Activated CD4-positive, alpha-beta T cell treated with anti-CD3 and anti-CD28 coated beads, Interleukin-2, amount 10 ng/mL, durations not matched to agents 7 days and 5 days (primary cell): ENCODE data around the gene CCDC80. TPM values are rescaled to one million over a fixed set of nuclear protein-coding genes. Genes with fewer than 3 reads are reported as not detected.

Experiments used
- CTCF ChIA-PET: fragments of 350-600 bp; sonication (Branson Sonifier 250); formaldehyde crosslinking; loops from one replicate; lab custom pipeline; 2021; ENCODE audit warnings: antibody characterized with exemption; lab: Charles Lee
- POLR2A ChIA-PET: fragments of 350-600 bp; sonication (Branson Sonifier 250); formaldehyde crosslinking; loops from one replicate; lab custom pipeline; 2021; ENCODE audit warnings: antibody characterized with exemption; lab: Charles Lee
- DNase-seq: peaks from one replicate; pipeline ENCODE4 v3.0.0-alpha.2; 2020
- H3K27ac Mint-ChIP-seq: one replicate; pipeline ENCODE4 v1.8.0; 2021; ENCODE audit warnings: mild to moderate bottlenecking, moderate library complexity, mixed read lengths
- H3K27me3 Mint-ChIP-seq: one replicate; pipeline ENCODE4 v1.8.0; 2021; ENCODE audit warnings: mixed read lengths
- H3K36me3 Mint-ChIP-seq: one replicate; pipeline ENCODE4 v1.8.0; 2021; ENCODE audit warnings: low read depth, mixed read lengths
- H3K4me1 Mint-ChIP-seq: one replicate; pipeline ENCODE4 v1.8.0; 2021; ENCODE audit warnings: mixed read lengths
- H3K4me3 Mint-ChIP-seq: one replicate; pipeline ENCODE4 v1.8.0; 2021; ENCODE audit warnings: mild to moderate bottlenecking, moderate library complexity, mixed read lengths
- H3K9me3 Mint-ChIP-seq: one replicate; pipeline ENCODE4 v1.8.0; 2021; ENCODE audit warnings: mixed read lengths
- total RNA-seq, 2 experiments: library from RNA; stranded (reverse); gene quantifications; one replicate each; pipeline ENCODE4 v1.2.3, GENCODE V29; 2021

The CCDC80 gene
- total RNA-seq, 2 experiments from 2014 or later, result not detected

GRCh38 chr3:112598731-112599130 is 42.2 kb downstream of the CCDC80 start:
- no peak overlapping the region for H3K27ac Mint-ChIP-seq
- ChIA-PET CTCF (interaction anchor here (1.2 kb wide), 1 partner anchor 44 kb away, joined by 3 read pairs; no protein-coding TSS in a partner anchor), POLR2A (no interaction called here)
- peaks cover 14% of the 10 kb centered on the region for H3K4me1 Mint-ChIP-seq
- no peak overlapping the region for H3K4me3 Mint-ChIP-seq
- H3K36me3 Mint-ChIP-seq, result peaks cover 11% of the 10 kb centered on the region
- no peak for DNase-seq
- H3K9me3 Mint-ChIP-seq, result no peaks in the 10 kb centered on the region
- no peaks in the 10 kb centered on the region for H3K27me3 Mint-ChIP-seq

GRCh38 chr3:112597945-112598344 is 43.0 kb downstream of the CCDC80 start:
- H3K4me1 Mint-ChIP-seq, result peaks cover 12% of the 10 kb centered on the region
- no peak overlapping the region for H3K4me3 Mint-ChIP-seq
- no peaks in the 10 kb centered on the region for H3K9me3 Mint-ChIP-seq
- DNase-seq, result no peak
- H3K27me3 Mint-ChIP-seq, result no peaks in the 10 kb centered on the region
- no peak overlapping the region for H3K27ac Mint-ChIP-seq
- ChIA-PET CTCF (no interaction called here), POLR2A (no interaction called here)
- peaks cover 17% of the 10 kb centered on the region for H3K36me3 Mint-ChIP-seq

GRCh38 chr3:112594856-112595255 is 46.1 kb downstream of the CCDC80 start:
- Mint-ChIP-seq H3K4me3 (no peak overlapping the region), H3K9me3 (no peaks in the 10 kb centered on the region), H3K27ac (no peak overlapping the region), H3K27me3 (no peaks in the 10 kb centered on the region), H3K36me3 (peaks cover 31% of the 10 kb centered on the region), H3K4me1 (peaks cover 1% of the 10 kb centered on the region)
- CTCF ChIA-PET, result no interaction called here
- DNase-seq, result no peak
- POLR2A ChIA-PET, result no interaction called here

- H3K27ac Mint-ChIP-seq, result no peak overlapping the region
- H3K4me1 Mint-ChIP-seq, result peaks cover 1% of the 10 kb centered on the region
- ChIA-PET CTCF (no interaction called here), POLR2A (no interaction called here)
- DNase-seq, result no peak
- H3K9me3 Mint-ChIP-seq, result no peaks in the 10 kb centered on the region
- H3K36me3 Mint-ChIP-seq, result peaks cover 42% of the 10 kb centered on the region
- H3K4me3 Mint-ChIP-seq, result no peak overlapping the region
- H3K27me3 Mint-ChIP-seq, result no peaks in the 10 kb centered on the region
These were observed 47.7 kb downstream of the CCDC80 start for GRCh38 chr3:112593258-112593657.

- no peak for DNase-seq
- peaks cover 11% of the 10 kb centered on the region for H3K4me1 Mint-ChIP-seq
- no peaks in the 10 kb centered on the region for H3K27me3 Mint-ChIP-seq
- peaks cover 58% of the 10 kb centered on the region for H3K36me3 Mint-ChIP-seq
- POLR2A ChIA-PET, result no interaction called here
- no peak overlapping the region for H3K27ac Mint-ChIP-seq
- CTCF ChIA-PET, result interaction anchor here (0.6 to 1.4 kb wide), 2 partner anchors 9 to 55 kb away, joined by 4 read pairs; no protein-coding TSS in a partner anchor
- H3K9me3 Mint-ChIP-seq, result no peaks in the 10 kb centered on the region
- H3K4me3 Mint-ChIP-seq, result no peak overlapping the region
These were observed 53.6 kb downstream of the CCDC80 start for GRCh38 chr3:112587336-112587735.

- peaks cover 13% of the 10 kb centered on the region for H3K4me1 Mint-ChIP-seq
- H3K36me3 Mint-ChIP-seq, result peaks cover 58% of the 10 kb centered on the region
- H3K9me3 Mint-ChIP-seq, result no peaks in the 10 kb centered on the region
- DNase-seq, result no peak
- ChIA-PET POLR2A (no interaction called here), CTCF (interaction anchor here (0.8 to 1.4 kb wide), 2 partner anchors 19 to 57 kb away, joined by 3 to 4 read pairs; no protein-coding TSS in a partner anchor)
- H3K27ac Mint-ChIP-seq, result no peak overlapping the region
- H3K27me3 Mint-ChIP-seq, result no peaks in the 10 kb centered on the region
- H3K4me3 Mint-ChIP-seq, result no peak overlapping the region
These were observed 55.2 kb downstream of the CCDC80 start for GRCh38 chr3:112585782-112586181.

- CTCF ChIA-PET, result interaction anchor here (1.0 to 1.5 kb wide), 8 partner anchors 9 to 418 kb away, joined by 3 to 5 read pairs (median 4); no protein-coding TSS in a partner anchor
- no peaks in the 10 kb centered on the region for H3K9me3 Mint-ChIP-seq
- H3K36me3 Mint-ChIP-seq, result peaks cover 42% of the 10 kb centered on the region
- DNase-seq, result no peak
- POLR2A ChIA-PET, result no interaction called here
- H3K27me3 Mint-ChIP-seq, result no peaks in the 10 kb centered on the region
- H3K4me3 Mint-ChIP-seq, result no peak overlapping the region
- H3K4me1 Mint-ChIP-seq, result peaks cover 13% of the 10 kb centered on the region
- no peak overlapping the region for H3K27ac Mint-ChIP-seq
These were observed 57.8 kb downstream of the CCDC80 start for GRCh38 chr3:112583105-112583504.

GRCh38 chr3:112582244-112582874 is 58.6 kb downstream of the CCDC80 start:
- H3K36me3 Mint-ChIP-seq, result peaks cover 37% of the 10 kb centered on the region
- H3K27ac Mint-ChIP-seq, result no peak overlapping the region
- no peak overlapping the region for H3K4me3 Mint-ChIP-seq
- no peaks in the 10 kb centered on the region for H3K27me3 Mint-ChIP-seq
- ChIA-PET POLR2A (no interaction called here), CTCF (interaction anchor here (0.8 to 1.5 kb wide), 14 partner anchors 9 to 419 kb away, joined by 3 to 6 read pairs (median 4); no protein-coding TSS in a partner anchor)
- H3K4me1 Mint-ChIP-seq, result peaks cover 7% of the 10 kb centered on the region
- peak; percentile 60 for DNase-seq
- H3K9me3 Mint-ChIP-seq, result no peaks in the 10 kb centered on the region

- no peak overlapping the region for H3K27ac Mint-ChIP-seq
- no peaks in the 10 kb centered on the region for H3K9me3 Mint-ChIP-seq
- ChIA-PET CTCF (no interaction called here), POLR2A (no interaction called here)
- no peaks in the 10 kb centered on the region for H3K27me3 Mint-ChIP-seq
- no peak for DNase-seq
- no peak overlapping the region for H3K4me3 Mint-ChIP-seq
- H3K4me1 Mint-ChIP-seq, result peaks cover 5% of the 10 kb centered on the region
- H3K36me3 Mint-ChIP-seq, result peaks cover 22% of the 10 kb centered on the region
These were observed 61.2 kb downstream of the CCDC80 start for GRCh38 chr3:112579697-112580096.

- Mint-ChIP-seq H3K36me3 (peaks cover 18% of the 10 kb centered on the region), H3K27ac (no peak overlapping the region), H3K27me3 (no peaks in the 10 kb centered on the region), H3K9me3 (no peaks in the 10 kb centered on the region), H3K4me3 (no peak overlapping the region), H3K4me1 (peaks cover 5% of the 10 kb centered on the region)
- CTCF ChIA-PET, result interaction anchor here (2.0 kb wide), 1 partner anchor 11 kb away, joined by 11 read pairs; no protein-coding TSS in a partner anchor
- POLR2A ChIA-PET, result no interaction called here
- no peak for DNase-seq
These were observed 61.7 kb downstream of the CCDC80 start for GRCh38 chr3:112579232-112579631.

- no peaks in the 10 kb centered on the region for H3K9me3 Mint-ChIP-seq
These were observed 68.2 kb downstream of the CCDC80 start for GRCh38 chr3:112572701-112573100.

GRCh38 chr3:112569265-112569664 is 71.7 kb downstream of the CCDC80 start:
- Mint-ChIP-seq H3K4me3 (no peak overlapping the region), H3K4me1 (peaks cover 12% of the 10 kb centered on the region), H3K27me3 (no peaks in the 10 kb centered on the region), H3K27ac (no peak overlapping the region), H3K9me3 (no peaks in the 10 kb centered on the region), H3K36me3 (peaks cover 36% of the 10 kb centered on the region)
- no peak for DNase-seq
- ChIA-PET CTCF (interaction anchor here (0.8 to 2.7 kb wide), 5 partner anchors 9 to 785 kb away, joined by 3 to 11 read pairs (median 4); partner anchors contain the start of gene SLC9C1), POLR2A (no interaction called here)

More at GRCh38 chr3:112572701-112573100, 68.2 kb downstream of the CCDC80 start:
- H3K36me3 Mint-ChIP-seq, result peaks cover 29% of the 10 kb centered on the region
- ChIA-PET CTCF (interaction anchor here (0.7 kb wide), 1 partner anchor 10 kb away, joined by 3 read pairs; no protein-coding TSS in a partner anchor), POLR2A (no interaction called here)
- H3K27ac Mint-ChIP-seq, result no peak overlapping the region
- peaks cover 8% of the 10 kb centered on the region for H3K4me1 Mint-ChIP-seq
- H3K4me3 Mint-ChIP-seq, result no peak overlapping the region
- no peak for DNase-seq
- no peaks in the 10 kb centered on the region for H3K27me3 Mint-ChIP-seq

GRCh38 chr3:112568642-112569041 is 72.3 kb downstream of the CCDC80 start:
- Mint-ChIP-seq H3K4me3 (no peak overlapping the region), H3K27ac (no peak overlapping the region), H3K4me1 (peaks cover 16% of the 10 kb centered on the region), H3K27me3 (no peaks in the 10 kb centered on the region), H3K9me3 (no peaks in the 10 kb centered on the region), H3K36me3 (peaks cover 37% of the 10 kb centered on the region)
- DNase-seq, result no peak
- ChIA-PET POLR2A (no interaction called here), CTCF (interaction anchor here (1.0 to 2.7 kb wide), 4 partner anchors 10 to 338 kb away, joined by 3 to 11 read pairs (median 5); partner anchors contain the start of gene SLC9C1)
